Stomach (tissue), 9 donors: ENCODE data around the gene DENND2D. TPM values are rescaled to one million over a fixed set of nuclear protein-coding genes. Genes with fewer than 3 reads are reported as not detected.

ENCODE experiments used
- DNase-seq, 2 donors: peaks; one replicate each; pipeline versions ENCODE4 v3.0.0 to v3.0.0-alpha.2; 2013 to 2019
- H3K27ac ChIP-seq, 5 donors: fragments of 200-600 bp in 4 of 5; sonication (generic) in 4 of 5; one replicate each; pipeline ENCODE4 v1.5.1; 2013 to 2019; ENCODE audit warnings: mild to moderate bottlenecking in 1 of 5, moderate library complexity in 1 of 5
- H3K27me3 ChIP-seq, 3 donors: fragments of 200-600 bp; sonication (generic); one replicate each; pipeline ENCODE4 v1.5.1; 2017 to 2019; ENCODE audit warnings: mixed run types in 1 of 3
- H3K36me3 ChIP-seq, 4 donors: fragments of 200-600 bp; sonication (generic); 1 replicate in 3 of 4; 2 replicates in 1 of 4; pipeline ENCODE4 v1.5.1; 2016 to 2019
- H3K4me1 ChIP-seq, 4 donors: fragments of 200-600 bp; sonication (generic); one replicate each; pipeline ENCODE4 v1.5.1; 2016 to 2019
- H3K4me3 ChIP-seq, 4 donors: fragments of 200-600 bp; sonication (generic) in 3 of 4; one replicate each; pipeline ENCODE4 v1.5.1; 2016 to 2019; ENCODE audit warnings: mild to moderate bottlenecking in 1 of 4
- H3K9me3 ChIP-seq, 4 donors: fragments of 200-600 bp; sonication (generic); one replicate each; pipeline ENCODE4 v1.5.1; 2016 to 2019
- CTCF ChIP-seq, 7 experiments: fragments of 450-650 bp in 4 of 7; fragments of 200-600 bp in 3 of 7; sonication (generic) in 3 of 7; IDR thresholded peaks; one replicate each; pipeline ENCODE4 v1.5.1; 2016 to 2019; ENCODE audit warnings: antibody characterized with exemption in 7 of 7, control low read depth in 2 of 7, mild to moderate bottlenecking in 1 of 7
- EP300 ChIP-seq: sonication (generic); formaldehyde crosslinking; IDR thresholded peaks from one replicate; pipeline ENCODE4 v1.6.1; 2017; ENCODE audit warnings: antibody characterized with exemption
- POLR2A ChIP-seq, 4 donors: fragments of 450-650 bp; IDR thresholded peaks; one replicate each; pipeline ENCODE4 v1.6.1; 2016; ENCODE audit warnings: antibody characterized with exemption in 4 of 4, control low read depth in 2 of 4, mild to moderate bottlenecking in 1 of 4, moderate library complexity in 1 of 4
- POLR2AphosphoS5 ChIP-seq, 3 donors: sonication (generic); formaldehyde crosslinking; IDR thresholded peaks; one replicate each; pipeline ENCODE4 v1.6.1; 2016; ENCODE audit warnings: antibody characterized with exemption in 3 of 3
- WGBS, 5 donors: extraction: QIAGEN DNeasy Blood & Tissue Kit in 3 of 5; methylation state at CpG; one replicate each; pipeline versions ENCODE4 v1.1.5 to v1.1.7; 2013 to 2018; 5-methylcytosine and 5-hydroxymethylcytosine counted together
- intact Hi-C: fragments of 100-400 bp; cut with DNase I; formaldehyde crosslinking; loops from one replicate; pipeline ENCODE4 v1.15.1; 2023; ENCODE audit warnings: low total_unique reads
- polyA plus RNA-seq, 3 donors: library from polyadenylated mRNA; stranded (reverse); fragments of 200-250 nt; gene quantifications; one replicate each; pipeline ENCODE4 v1.2.3, GENCODE V29; 2013
- total RNA-seq, 5 donors: library from RNA; depleted of rRNA; stranded (reverse); fragments of >200 nt; gene quantifications; one replicate each; pipeline versions ENCODE4 v1.1.0 to v1.2.3, GENCODE V29; 2014 to 2016
- donor health status: healthy with polysubstance abuse.
- donor health status: Bipolar disorder and iron deficiency.
- donor health status: healthy.

Gene DENND2D
- total and polyA plus RNA-seq, 8 donors: 24.6 to 121 (median 39.5) TPM

GRCh38 chr1:111204201-111204982, 3.9 kb upstream of the DENND2D start:
- TF ChIP-seq CTCF (IDR thresholded peaks at IDR 0.05) (peak in 1 of 7 experiments; percentile 4), POLR2A (IDR thresholded peaks at IDR 0.05) (peak in 1 of 4 donors; percentile 30), POLR2AphosphoS5 (IDR thresholded peaks at IDR 0.05) (peak in 2 of 3 donors; percentile 80 to 90), EP300 (no peak)
- H3K27me3 ChIP-seq: peaks cover 0 to 21% (median 0%) of the 10 kb centered on the region in 3 donors
- H3K36me3 ChIP-seq: no peaks in the 10 kb centered on the region
- DNase-seq: peak; percentile 83 to 92
- intact Hi-C loops: no loop called here
- peak overlapping the region; percentile 57 to 76 (median 72) for H3K4me3 ChIP-seq
- H3K4me1 ChIP-seq: peaks cover 42 to 63% (median 55%) of the 10 kb centered on the region in 4 donors
- 3 to 6% (median 3%) methylated on average over 36 to 61 of the region's 61 CpGs for WGBS, 5 donors
- peak overlapping the region; percentile 92 to 97 (median 96) for H3K27ac ChIP-seq
- H3K9me3 ChIP-seq: no peaks in the 10 kb centered on the region

- intact Hi-C loops: no loop called here
These were observed 3.3 kb upstream of the DENND2D start for GRCh38 chr1:111203681-111204200.

GRCh38 chr1:111202707-111203623, 2.5 kb upstream of the DENND2D start:
- no peaks in the 10 kb centered on the region for H3K9me3 ChIP-seq

More at GRCh38 chr1:111203681-111204200, 3.3 kb upstream of the DENND2D start:
- peak in 2 of 3 donors; percentile 48 to 59 for TF ChIP-seq POLR2AphosphoS5 (IDR thresholded peaks at IDR 0.05)
- TF ChIP-seq POLR2A (IDR thresholded peaks at IDR 0.05): peak in 1 of 4 donors; percentile 19
- no peak for TF ChIP-seq EP300
- WGBS, 5 donors: 1 to 9% (median 4%) methylated on average over 20 to 41 of the region's 41 CpGs
- DNase-seq: peak; percentile 89 to 90
- Histone ChIP-seq H3K4me1 (peaks cover 43 to 70% (median 60%) of the 10 kb centered on the region in 4 donors), H3K4me3 (peak overlapping the region; percentile 57 to 76 (median 72)), H3K27ac (peak overlapping the region; percentile 92 to 97 (median 96)), H3K36me3 (peaks cover 0 to 2% (median under 1%) of the 10 kb centered on the region in 4 donors), H3K27me3 (peaks cover 0 to 21% (median 0%) of the 10 kb centered on the region in 3 donors), H3K9me3 (no peaks in the 10 kb centered on the region)

GRCh38 chr1:111202366-111202706, 1.9 kb upstream of the DENND2D start:
- peak overlapping the region in 1 of 4 donors; percentile 69 for H3K4me3 ChIP-seq
- DNase-seq: peak; percentile 48 to 87

More at GRCh38 chr1:111202707-111203623, 2.5 kb upstream of the DENND2D start:
- peak overlapping the region; percentile 57 to 76 (median 72) for H3K4me3 ChIP-seq
- peaks cover 0 to 21% (median 0%) of the 10 kb centered on the region in 3 donors for H3K27me3 ChIP-seq
- peak overlapping the region; percentile 92 to 97 (median 96) for H3K27ac ChIP-seq
- H3K4me1 ChIP-seq: peaks cover 43 to 77% (median 63%) of the 10 kb centered on the region in 4 donors
- peak in 1 of 2 donors; percentile 56 for DNase-seq
- WGBS, 5 donors: 27 to 72% (median 43%) methylated on average over 4 of the region's 4 CpGs
- intact Hi-C loops: no loop called here
- peaks cover 0 to 9% (median 5%) of the 10 kb centered on the region in 4 donors for H3K36me3 ChIP-seq
- TF ChIP-seq EP300: no peak
- TF ChIP-seq POLR2A (IDR thresholded peaks at IDR 0.05): no peak

More at GRCh38 chr1:111202366-111202706, 1.9 kb upstream of the DENND2D start:
- intact Hi-C loops: no loop called here
- Histone ChIP-seq H3K36me3 (peaks cover 5 to 16% (median 10%) of the 10 kb centered on the region in 4 donors), H3K4me1 (peaks cover 43 to 84% (median 65%) of the 10 kb centered on the region in 4 donors), H3K27ac (peak overlapping the region; percentile 92 to 97 (median 96)), H3K27me3 (peaks cover 0 to 21% (median 0%) of the 10 kb centered on the region in 3 donors), H3K9me3 (no peaks in the 10 kb centered on the region)
- WGBS, 5 donors: 84 to 100% (median 88%) methylated on average over 1 of the region's 1 CpG
- TF ChIP-seq CTCF (IDR thresholded peaks at IDR 0.05) (no peak), POLR2A (IDR thresholded peaks at IDR 0.05) (no peak), POLR2AphosphoS5 (IDR thresholded peaks at IDR 0.05) (peak in 2 of 3 donors; percentile 36 to 37), EP300 (no peak)
